HCT116 (cell line): ENCODE data around the gene GNB5. TPM values are rescaled to one million over a fixed set of nuclear protein-coding genes. Genes with fewer than 3 reads are reported as not detected.
"Not testable (repeated sequence)": the region's sequence is repeated elsewhere in the genome, so short reads cannot be mapped to it uniquely, and the experiment has no call there.

Experiments used
- ATAC-seq: fragments of 200-7000 bp; cut with Tn5 transposase; 2 replicates; pipeline ENCODE4 v1.9.1; 2020; ENCODE audit warnings: mild to moderate bottlenecking, moderate library complexity
- BruUV-seq: library from RNA; stranded (reverse); fragments of 400-500 nt; replicated peaks from 2 replicates; lab custom pipeline; 2021; lab: Mats Ljungman, UMichigan
- CTCF ChIA-PET: fragments of 300-600 bp; sonication (Branson Sonifier 250); formaldehyde crosslinking; loops from one replicate; lab custom pipeline; 2021; ENCODE audit warnings: antibody characterized with exemption; lab: Charles Lee
- POLR2A ChIA-PET: fragments of 300-600, 350-600 bp; sonication (Branson Sonifier 250); formaldehyde crosslinking; loops from one replicate; lab custom pipeline; 2021; ENCODE audit warnings: antibody characterized with exemption; lab: Charles Lee
- RAD21 ChIA-PET, 2 experiments: fragments of 300-600 bp; sonication (Branson Sonifier 250); formaldehyde crosslinking; loops; one replicate each; lab custom pipeline; 2023; ENCODE audit warnings: low total read pairs in 2 of 2; ENCODE audit not compliant: uncharacterized antibody in 2 of 2, unreplicated experiment in 2 of 2, low non-redundant PET in 1 of 2; lab: Charles Lee
- DNase-seq: peaks from one replicate; pipeline ENCODE4 v3.0.0-alpha.2; 2010; ENCODE audit warnings: low read depth, low spot score
- H2AFZ ChIP-seq: fragments of 200-600 bp; shearing (Covaris generic), sonication (generic); 2 replicates; pipeline ENCODE4 v1.6.1; 2017; ENCODE audit warnings: low read depth, mixed run types, mixed read lengths, antibody characterized with exemption, low read length; ENCODE audit not compliant: poor library complexity, severe bottlenecking
- H3K27ac ChIP-seq: 2 replicates; pipeline ENCODE4 v1.5.1; 2012; ENCODE audit warnings: low read depth, low read length
- H3K27me3 ChIP-seq: fragments of 200-600 bp; sonication (generic); 2 replicates; pipeline ENCODE4 v1.6.1; 2016; ENCODE audit warnings: mixed run types, low read length, mixed read lengths; ENCODE audit not compliant: insufficient read depth
- H3K36me3 ChIP-seq, 2 experiments: fragments of 200-500 bp in 1 of 2; fragments of 200-600 bp in 1 of 2; sonication (Bioruptor generic) in 1 of 2; sonication (generic) in 1 of 2; 2 replicates each; pipeline versions ENCODE4 v1.5.1 to v1.6.1; 2014 to 2016; ENCODE audit warnings: low read length in 2 of 2, inconsistent platforms in 1 of 2, mixed read lengths in 1 of 2, mixed run types in 1 of 2; ENCODE audit not compliant: insufficient read depth in 2 of 2, control insufficient read depth in 1 of 2
- H3K4me1 ChIP-seq, 2 experiments: fragments of 200-600 bp in 1 of 2; sonication (generic) in 1 of 2; 2 replicates each; pipeline versions ENCODE4 v1.5.1 to v1.6.1; 2012 to 2017; ENCODE audit warnings: low read length in 2 of 2, inconsistent platforms in 1 of 2, mild to moderate bottlenecking in 1 of 2, mixed read lengths in 1 of 2, mixed run types in 1 of 2, moderate library complexity in 1 of 2; ENCODE audit not compliant: insufficient read depth in 2 of 2, control insufficient read depth in 1 of 2
- H3K4me2 ChIP-seq: fragments of 200-600 bp; sonication (generic); 2 replicates; pipeline ENCODE4 v1.6.1; 2017; ENCODE audit warnings: mixed run types, low read length, mixed read lengths
- H3K4me3 ChIP-seq, 2 experiments: fragments of 200-600 bp in 1 of 2; sonication (generic) in 1 of 2; replicated peaks in 1 of 2; 2 replicates each; pipeline ENCODE4 v1.5.1; 2011 to 2016; ENCODE audit warnings: low read length in 2 of 2, control low read depth in 1 of 2, low read depth in 1 of 2, mild to moderate bottlenecking in 1 of 2, mixed read lengths in 1 of 2, mixed run types in 1 of 2
- H3K79me2 ChIP-seq: fragments of 200-600 bp; sonication (generic); 2 replicates; pipeline ENCODE4 v1.6.1; 2017; ENCODE audit warnings: mild to moderate bottlenecking, mixed run types, low read length, moderate library complexity, mixed read lengths; ENCODE audit not compliant: insufficient read depth
- H3K9ac ChIP-seq: fragments of 200-600 bp; sonication (generic); 2 replicates; pipeline ENCODE4 v1.6.1; 2016; ENCODE audit warnings: low read length, mixed read lengths
- H3K9me2 ChIP-seq: fragments of 200-600 bp; sonication (generic), shearing (Covaris generic); 2 replicates; pipeline ENCODE4 v1.6.1; 2017; ENCODE audit warnings: mixed run types, mild to moderate bottlenecking, moderate library complexity; ENCODE audit not compliant: insufficient read depth
- H3K9me3 ChIP-seq, 2 experiments: fragments of 200-500 bp in 1 of 2; fragments of 200-600 bp in 1 of 2; sonication (Bioruptor generic) in 1 of 2; sonication (generic) in 1 of 2; 2 replicates each; pipeline ENCODE4 v1.6.1; 2014 to 2017; ENCODE audit warnings: low read length in 2 of 2, mixed read lengths in 2 of 2, inconsistent platforms in 1 of 2, low read depth in 1 of 2, mild to moderate bottlenecking in 1 of 2, mixed run types in 1 of 2, moderate library complexity in 1 of 2; ENCODE audit not compliant: control insufficient read depth in 1 of 2, insufficient read depth in 1 of 2
- H4K20me1 ChIP-seq: fragments of 200-600 bp; sonication (generic), shearing (Covaris generic); 2 replicates; pipeline ENCODE4 v1.6.1; 2017; ENCODE audit warnings: mixed run types, mild to moderate bottlenecking, moderate library complexity; ENCODE audit not compliant: insufficient read depth
- CBX3 ChIP-seq: IDR thresholded peaks from 2 replicates; pipeline ENCODE4 v1.6.1; 2012; ENCODE audit warnings: low read depth
- CEBPB ChIP-seq: IDR thresholded peaks from 2 replicates; pipeline ENCODE4 v1.6.1; 2012; ENCODE audit warnings: low read depth
- ELF1 ChIP-seq: IDR thresholded peaks from 2 replicates; pipeline ENCODE4 v1.6.1; 2012; ENCODE audit warnings: low read depth, borderline replicate concordance
- EZH2 ChIP-seq: fragments of 200-600 bp; sonication (generic); IDR thresholded peaks from 2 replicates; pipeline ENCODE4 v1.6.1; 2017; ENCODE audit warnings: antibody characterized with exemption, mixed run types
- EZH2phosphoT487 ChIP-seq: fragments of 200-600 bp; IDR thresholded peaks from 2 replicates; pipeline ENCODE4 v1.6.1; 2018; ENCODE audit warnings: antibody characterized with exemption, borderline replicate concordance
- FOSL1 ChIP-seq: IDR thresholded peaks from 2 replicates; pipeline ENCODE4 v1.6.1; 2012; ENCODE audit warnings: low read depth
- JUND ChIP-seq: IDR thresholded peaks from 2 replicates; pipeline ENCODE4 v1.6.1; 2012
- POLR2A ChIP-seq: IDR thresholded peaks from 2 replicates; pipeline ENCODE4 v1.7.0; 2011; ENCODE audit warnings: borderline replicate concordance; ENCODE audit not compliant: insufficient read depth, insufficient read length; ENCODE audit errors: extremely low read depth
- RAD21 ChIP-seq: IDR thresholded peaks from 2 replicates; pipeline ENCODE4 v1.6.1; 2012; ENCODE audit warnings: low read depth, mild to moderate bottlenecking
- SIN3A ChIP-seq: IDR thresholded peaks from 2 replicates; pipeline ENCODE4 v1.6.1; 2012; ENCODE audit warnings: low read depth
- SP1 ChIP-seq: IDR thresholded peaks from 2 replicates; pipeline ENCODE4 v1.6.1; 2012; ENCODE audit warnings: low read depth
- TCF7L2 ChIP-seq: IDR thresholded peaks from 2 replicates; pipeline ENCODE4 v1.7.0; 2011; ENCODE audit warnings: borderline replicate concordance, inconsistent platforms; ENCODE audit not compliant: insufficient read depth, insufficient read length; ENCODE audit errors: extremely low read depth
- YY1 ChIP-seq: IDR thresholded peaks from 2 replicates; pipeline ENCODE4 v1.6.1; 2011; ENCODE audit warnings: low read length, low read depth, moderate library complexity, mild to moderate bottlenecking; ENCODE audit not compliant: insufficient replicate concordance; ENCODE audit errors: extremely low read depth
- ZFX ChIP-seq: fragments of 450-650 bp; IDR thresholded peaks from 2 replicates; pipeline ENCODE4 v1.6.1; 2017
- ZNF274 ChIP-seq: fragments of 200-500 bp; sonication (Bioruptor generic); IDR thresholded peaks from 2 replicates; pipeline ENCODE4 v1.6.1; 2014; ENCODE audit warnings: mild to moderate bottlenecking, low read depth, low read length, inconsistent platforms
- intact Hi-C: fragments of 100-400 bp; cut with micrococcal nuclease; formaldehyde crosslinking; loops from 2 replicates; pipeline ENCODE4 v1.10.0; 2022
- total RNA-seq: library from RNA; stranded (reverse); gene quantifications from one replicate; pipeline ENCODE4 v1.2.1, GENCODE V29; 2021; ENCODE audit not compliant: unreplicated experiment
- TF ChIP-seq, protein P1 (sequence below): IDR thresholded peaks from 2 replicates; pipeline ENCODE4 v1.6.1; 2012
- TF ChIP-seq, protein P2 (sequence below), 3 experiments: fragments of 200-600 bp in 1 of 3; sonication (generic) in 1 of 3; IDR thresholded peaks in 2 of 3; conservative IDR thresholded peaks in 1 of 3; 2 replicates each; pipeline ENCODE4 v1.5.1; 2012 to 2017; ENCODE audit warnings: low read depth in 2 of 3, low read length in 2 of 3, antibody characterized with exemption in 1 of 3, borderline replicate concordance in 1 of 3, control low read depth in 1 of 3, mild to moderate bottlenecking in 1 of 3, mixed read lengths in 1 of 3, mixed run types in 1 of 3, moderate library complexity in 1 of 3; ENCODE audit not compliant: insufficient read depth in 1 of 3
- TF ChIP-seq, protein P3 (sequence below): IDR thresholded peaks from 2 replicates; pipeline ENCODE4 v1.6.1; 2011; ENCODE audit warnings: mild to moderate bottlenecking, low read length, moderate library complexity; ENCODE audit not compliant: insufficient replicate concordance; ENCODE audit errors: extremely low read depth

The GNB5 gene
- total RNA-seq, 1 experiment from 2014 or later = 27.6 TPM

DNA sequence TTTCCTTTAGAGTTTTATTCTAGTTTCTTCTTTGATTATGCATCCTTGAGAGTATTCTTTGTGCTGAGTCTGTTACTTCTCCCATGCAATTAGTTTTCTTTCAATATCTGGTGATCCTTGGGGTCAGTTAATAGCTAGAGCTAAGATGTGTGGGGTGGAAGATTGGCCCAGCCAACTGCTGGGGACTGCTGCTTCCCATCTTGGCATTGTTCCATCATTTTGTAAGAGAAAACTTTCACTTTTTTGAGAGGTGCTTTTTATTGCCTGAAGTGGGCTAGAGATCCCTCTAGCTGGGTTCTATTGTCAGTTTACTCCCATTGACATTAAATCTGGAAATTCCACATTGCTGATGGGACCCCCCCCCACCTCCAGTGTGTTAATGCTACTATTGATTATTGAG, 94.0 kb downstream of the GNB5 start:
- H3K4me2 ChIP-seq = no peak overlapping the region
- H3K9me2 ChIP-seq = no peaks in the 10 kb centered on the region
- no peaks in the 10 kb centered on the region for H3K79me2 ChIP-seq
- POLR2A ChIA-PET = no interaction called here
- no peaks in the 10 kb centered on the region for H3K27me3 ChIP-seq
- ATAC-seq (no peak), DNase-seq (no peak)
- CTCF ChIA-PET = interaction anchor here (2.2 kb wide), 1 partner anchor 19 kb away, joined by 9 read pairs; no protein-coding TSS in a partner anchor
- H3K27ac ChIP-seq = no peak overlapping the region
- TF ChIP-seq ZNF274 = no peak
- TF ChIP-seq JUND = no peak
- TF ChIP-seq CEBPB = no peak
- TF ChIP-seq SIN3A = no peak
- TF ChIP-seq, protein P1, sequence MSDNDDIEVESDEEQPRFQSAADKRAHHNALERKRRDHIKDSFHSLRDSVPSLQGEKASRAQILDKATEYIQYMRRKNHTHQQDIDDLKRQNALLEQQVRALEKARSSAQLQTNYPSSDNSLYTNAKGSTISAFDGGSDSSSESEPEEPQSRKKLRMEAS = no peak
- no peak for TF ChIP-seq POLR2A
- no peak for TF ChIP-seq ELF1
- TF ChIP-seq, protein P2, sequence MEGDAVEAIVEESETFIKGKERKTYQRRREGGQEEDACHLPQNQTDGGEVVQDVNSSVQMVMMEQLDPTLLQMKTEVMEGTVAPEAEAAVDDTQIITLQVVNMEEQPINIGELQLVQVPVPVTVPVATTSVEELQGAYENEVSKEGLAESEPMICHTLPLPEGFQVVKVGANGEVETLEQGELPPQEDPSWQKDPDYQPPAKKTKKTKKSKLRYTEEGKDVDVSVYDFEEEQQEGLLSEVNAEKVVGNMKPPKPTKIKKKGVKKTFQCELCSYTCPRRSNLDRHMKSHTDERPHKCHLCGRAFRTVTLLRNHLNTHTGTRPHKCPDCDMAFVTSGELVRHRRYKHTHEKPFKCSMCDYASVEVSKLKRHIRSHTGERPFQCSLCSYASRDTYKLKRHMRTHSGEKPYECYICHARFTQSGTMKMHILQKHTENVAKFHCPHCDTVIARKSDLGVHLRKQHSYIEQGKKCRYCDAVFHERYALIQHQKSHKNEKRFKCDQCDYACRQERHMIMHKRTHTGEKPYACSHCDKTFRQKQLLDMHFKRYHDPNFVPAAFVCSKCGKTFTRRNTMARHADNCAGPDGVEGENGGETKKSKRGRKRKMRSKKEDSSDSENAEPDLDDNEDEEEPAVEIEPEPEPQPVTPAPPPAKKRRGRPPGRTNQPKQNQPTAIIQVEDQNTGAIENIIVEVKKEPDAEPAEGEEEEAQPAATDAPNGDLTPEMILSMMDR (IDR thresholded peaks at IDR 0.05 in 2 of 3, conservative IDR thresholded peaks at IDR 0.05 in 1 of 3; ENCODE audit: borderline replicate concordance in 1 of 3, insufficient read depth in 1 of 3, low read depth in 2 of 3, low read length in 2 of 3) = no peak
- no peak for TF ChIP-seq RAD21
- no peak for TF ChIP-seq CBX3
- no peak for TF ChIP-seq YY1
- no peak for TF ChIP-seq FOSL1
- TF ChIP-seq ZFX = no peak
- no peak for TF ChIP-seq TCF7L2
- TF ChIP-seq, protein P3, sequence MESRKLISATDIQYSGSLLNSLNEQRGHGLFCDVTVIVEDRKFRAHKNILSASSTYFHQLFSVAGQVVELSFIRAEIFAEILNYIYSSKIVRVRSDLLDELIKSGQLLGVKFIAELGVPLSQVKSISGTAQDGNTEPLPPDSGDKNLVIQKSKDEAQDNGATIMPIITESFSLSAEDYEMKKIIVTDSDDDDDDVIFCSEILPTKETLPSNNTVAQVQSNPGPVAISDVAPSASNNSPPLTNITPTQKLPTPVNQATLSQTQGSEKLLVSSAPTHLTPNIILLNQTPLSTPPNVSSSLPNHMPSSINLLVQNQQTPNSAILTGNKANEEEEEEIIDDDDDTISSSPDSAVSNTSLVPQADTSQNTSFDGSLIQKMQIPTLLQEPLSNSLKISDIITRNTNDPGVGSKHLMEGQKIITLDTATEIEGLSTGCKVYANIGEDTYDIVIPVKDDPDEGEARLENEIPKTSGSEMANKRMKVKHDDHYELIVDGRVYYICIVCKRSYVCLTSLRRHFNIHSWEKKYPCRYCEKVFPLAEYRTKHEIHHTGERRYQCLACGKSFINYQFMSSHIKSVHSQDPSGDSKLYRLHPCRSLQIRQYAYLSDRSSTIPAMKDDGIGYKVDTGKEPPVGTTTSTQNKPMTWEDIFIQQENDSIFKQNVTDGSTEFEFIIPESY = no peak
- TF ChIP-seq SP1 = no peak
- TF ChIP-seq EZH2 = no peak
- no peak for TF ChIP-seq EZH2phosphoT487
- intact Hi-C loops = no loop called here
- no peak overlapping the region for H3K4me3 ChIP-seq
- no peaks in the 10 kb centered on the region for H3K9me3 ChIP-seq
- peaks cover 13 to 27% of the 10 kb centered on the region in 2 experiments for H3K4me1 ChIP-seq
- H3K36me3 ChIP-seq = no peaks in the 10 kb centered on the region
- RAD21 ChIA-PET = no interaction called here
- no peak overlapping the region for H3K9ac ChIP-seq
- H2AFZ ChIP-seq = peak overlapping the region; percentile 19
- H4K20me1 ChIP-seq = no peaks in the 10 kb centered on the region
- BruUV-seq = no TSS peak

DNA sequence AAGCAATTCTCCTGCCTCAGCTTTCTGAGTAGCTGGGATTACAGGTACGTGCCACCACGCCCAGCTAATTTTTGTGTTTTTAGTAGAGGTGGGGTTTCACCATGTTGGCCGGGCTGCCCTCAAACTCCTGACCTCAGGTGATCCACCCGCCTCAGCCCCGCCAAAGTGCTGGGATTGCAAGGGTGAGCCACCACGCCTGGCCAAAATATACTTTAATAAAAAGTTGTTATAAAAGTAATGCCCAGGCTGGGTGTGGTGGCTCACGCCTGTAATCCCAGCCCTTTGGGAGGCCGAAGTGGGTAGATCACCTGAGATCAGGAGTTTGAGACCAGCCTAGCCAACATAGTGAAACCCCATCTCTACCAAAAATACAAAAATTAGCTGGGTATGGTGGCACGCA, 94.7 kb downstream of the GNB5 start:
- H4K20me1 ChIP-seq, CTCF ChIA-PET, H3K9ac ChIP-seq, H3K27ac ChIP-seq, ATAC-seq, DNase-seq, intact Hi-C loops, POLR2A ChIA-PET, H3K79me2 ChIP-seq, H3K9me2 ChIP-seq, H3K9me3 ChIP-seq, H3K4me2 ChIP-seq, RAD21 ChIA-PET, H3K36me3 ChIP-seq, H3K4me3 ChIP-seq, BruUV-seq, H2AFZ ChIP-seq, H3K27me3 ChIP-seq: not testable (repeated sequence)
- H3K4me1 ChIP-seq = peaks cover 13 to 27% of the 10 kb centered on the region in 2 experiments
